Cardiac muscle cell (in vitro differentiated cells and primary cell): Measurements from ENCODE around the gene LZTS2. TPM values are rescaled to one million over a fixed set of nuclear protein-coding genes. Genes with fewer than 3 reads are reported as not detected.

Source experiments
- DNase-seq, 2 donors: peaks; one replicate each; pipeline versions ENCODE4 v3.0.0 to v3.0.0-alpha.2; 2010 to 2017; ENCODE audit warnings: low read depth in 1 of 2, low spot score in 1 of 2
- H3K27ac ChIP-seq: fragments of 200-600 bp; sonication (generic); 2 replicates; pipeline ENCODE4 v1.5.1; 2016
- H3K27me3 ChIP-seq: fragments of 200-600 bp; sonication (generic); 2 replicates; pipeline ENCODE4 v1.6.0; 2016; ENCODE audit warnings: control low read depth
- H3K36me3 ChIP-seq: fragments of 200-600 bp; sonication (generic); 2 replicates; pipeline ENCODE4 v1.5.1; 2016; ENCODE audit warnings: control low read depth
- H3K4me1 ChIP-seq: fragments of 200-600 bp; sonication (generic); 2 replicates; pipeline ENCODE4 v1.8.1; 2017; ENCODE audit warnings: low read depth, mild to moderate bottlenecking, mixed run types
- H3K4me3 ChIP-seq: fragments of 200-600 bp; sonication (generic); 2 replicates; pipeline ENCODE4 v1.5.1; 2016; ENCODE audit warnings: mild to moderate bottlenecking
- H3K9me3 ChIP-seq: fragments of 200-600 bp; sonication (generic); 2 replicates; pipeline ENCODE4 v1.5.1; 2017; ENCODE audit warnings: low read depth, mild to moderate bottlenecking, control low read depth
- CTCF ChIP-seq: IDR thresholded peaks from 2 replicates; pipeline ENCODE4 v1.5.1; 2012; ENCODE audit warnings: low read depth, mild to moderate bottlenecking, low read length
- polyA plus RNA-seq: library from polyadenylated mRNA; unstranded; fragments of >200 nt; fragmentation: Nextera tagmentation; extraction: Ambion mirVana; gene quantifications from 2 replicates; pipeline ENCODE4 v1.2.1, GENCODE V29; 2016
- total RNA-seq: library from RNA; depleted of rRNA; stranded (reverse); fragments of >200 nt; gene quantifications from 2 replicates; pipeline ENCODE4 v1.2.3, GENCODE V29; 2016

LZTS2 gene
- total and polyA plus RNA-seq, 2 experiments from 2014 or later, result 128 to 168 TPM

- no peaks in the 10 kb centered on the region for H3K9me3 ChIP-seq
- DNase-seq, result no peak
- H3K4me3 ChIP-seq, result no peak overlapping the region
- no peak overlapping the region for H3K27ac ChIP-seq
- peaks cover 5% of the 10 kb centered on the region for H3K4me1 ChIP-seq
- no peak for TF ChIP-seq CTCF
- H3K27me3 ChIP-seq, result peaks cover 7% of the 10 kb centered on the region
- no peaks in the 10 kb centered on the region for H3K36me3 ChIP-seq
These were observed 57.0 kb downstream of the LZTS2 start for GRCh38 chr10:101056365-101057151.

Other genes with a start within 250 kb of the LZTS2 start
- 29.8 and 37.8 TPM in 2 replicates for gene SLF2, start 86.8 kb upstream of the LZTS2 start, total RNA-seq
- gene SLF2, start 86.8 kb upstream of the LZTS2 start, polyA plus RNA-seq, result 33.7 and 36.6 TPM in 2 replicates
- gene SEMA4G, start 30.3 kb upstream of the LZTS2 start, total RNA-seq, result 8.1 and 18.1 TPM in 2 replicates
- gene SEMA4G, start 30.3 kb upstream of the LZTS2 start, polyA plus RNA-seq, result 7.0 and 10.6 TPM in 2 replicates
- 91.8 and 114 TPM in 2 replicates for gene MRPL43, start 12.3 kb upstream of the LZTS2 start, total RNA-seq
- gene MRPL43, start 12.3 kb upstream of the LZTS2 start, polyA plus RNA-seq, result 128 and 131 TPM in 2 replicates
- 6.1 and 7.6 TPM in 2 replicates for gene TWNK, start 12.3 kb upstream of the LZTS2 start, total RNA-seq
- 6.9 and 12.3 TPM in 2 replicates for gene TWNK, start 12.3 kb upstream of the LZTS2 start, polyA plus RNA-seq
- gene PDZD7, start 31.3 kb downstream of the LZTS2 start, total RNA-seq, result 1.3 and 4.5 TPM in 2 replicates
- 2.4 and 7.7 TPM in 2 replicates for gene PDZD7, start 31.3 kb downstream of the LZTS2 start, polyA plus RNA-seq
- gene SFXN3, start 31.4 kb downstream of the LZTS2 start, total RNA-seq, result 32.7 and 37.8 TPM in 2 replicates
- 23.3 and 23.4 TPM in 2 replicates for gene SFXN3, start 31.4 kb downstream of the LZTS2 start, polyA plus RNA-seq
- 50.1 and 52.9 TPM in 2 replicates for gene KAZALD1, start 62.2 kb downstream of the LZTS2 start, total RNA-seq
- 18.2 and 27.5 TPM in 2 replicates for gene KAZALD1, start 62.2 kb downstream of the LZTS2 start, polyA plus RNA-seq
- 2.2 and 2.9 TPM in 2 replicates for gene TLX1, start 131.5 kb downstream of the LZTS2 start, total RNA-seq
- 1.9 and 2.3 TPM in 2 replicates for gene TLX1, start 131.5 kb downstream of the LZTS2 start, polyA plus RNA-seq
- not detected in 2 replicates for gene LBX1, start 229.7 kb downstream of the LZTS2 start, total RNA-seq
- gene LBX1, start 229.7 kb downstream of the LZTS2 start, polyA plus RNA-seq, result not detected in 2 replicates